HL-60 (cell line): Measurements from ENCODE around the gene LTB4R2.

Source experiments
- GABPA ChIP-seq: IDR thresholded peaks from 2 replicates; pipeline ENCODE4 v1.6.1; 2012; ENCODE audit warnings: low read depth
- POLR2AphosphoS5 ChIP-seq: IDR thresholded peaks from 2 replicates; pipeline ENCODE4 v1.6.1; 2012; ENCODE audit warnings: low read depth
- TF ChIP-seq, protein P1 (sequence below): IDR thresholded peaks from one replicate; pipeline ENCODE4 v1.5.1; 2011; ENCODE audit warnings: low read length, control low read depth, inconsistent platforms; ENCODE audit not compliant: insufficient read depth
- TF ChIP-seq, protein P2 (sequence below): IDR thresholded peaks from 2 replicates; pipeline ENCODE4 v1.6.1; 2012; ENCODE audit warnings: low read depth; ENCODE audit not compliant: insufficient replicate concordance

DNA sequence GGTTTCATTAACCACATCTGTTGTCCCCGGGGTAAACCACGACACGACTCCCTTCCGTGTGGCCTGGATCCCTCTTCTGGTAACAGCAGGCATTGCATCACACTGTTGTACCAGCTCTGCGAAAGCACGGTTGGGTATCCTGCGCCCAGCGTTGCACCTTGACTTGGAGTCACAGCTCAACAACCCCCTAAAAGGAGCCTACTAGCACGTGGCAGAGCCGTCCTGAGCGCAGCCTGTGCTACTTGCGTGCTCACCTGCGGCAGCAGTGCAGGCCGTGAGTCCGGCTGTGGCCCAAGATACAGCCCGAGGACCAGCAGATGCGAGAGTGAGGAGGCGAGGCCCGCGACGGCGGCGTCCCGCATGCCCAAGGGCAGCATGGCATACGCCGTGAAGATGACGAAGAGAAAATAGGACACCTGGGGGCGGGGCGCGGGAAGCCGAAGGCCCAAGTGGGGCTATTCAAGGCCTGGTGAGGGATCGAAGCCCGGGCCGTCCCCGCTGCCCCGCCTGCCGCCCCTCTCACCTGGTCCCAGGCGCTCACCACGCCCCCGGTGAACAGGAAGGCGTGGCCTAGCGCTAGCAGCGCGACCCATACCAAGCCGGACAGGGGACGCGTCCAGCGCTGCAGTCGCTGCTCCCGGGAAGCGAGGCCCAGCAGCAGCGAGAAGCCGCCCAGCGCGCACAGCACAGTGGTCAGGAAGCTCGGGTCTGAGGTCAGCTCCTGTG, 22.5 kb downstream of the LTB4R2 start:
- TF ChIP-seq, protein P1, sequence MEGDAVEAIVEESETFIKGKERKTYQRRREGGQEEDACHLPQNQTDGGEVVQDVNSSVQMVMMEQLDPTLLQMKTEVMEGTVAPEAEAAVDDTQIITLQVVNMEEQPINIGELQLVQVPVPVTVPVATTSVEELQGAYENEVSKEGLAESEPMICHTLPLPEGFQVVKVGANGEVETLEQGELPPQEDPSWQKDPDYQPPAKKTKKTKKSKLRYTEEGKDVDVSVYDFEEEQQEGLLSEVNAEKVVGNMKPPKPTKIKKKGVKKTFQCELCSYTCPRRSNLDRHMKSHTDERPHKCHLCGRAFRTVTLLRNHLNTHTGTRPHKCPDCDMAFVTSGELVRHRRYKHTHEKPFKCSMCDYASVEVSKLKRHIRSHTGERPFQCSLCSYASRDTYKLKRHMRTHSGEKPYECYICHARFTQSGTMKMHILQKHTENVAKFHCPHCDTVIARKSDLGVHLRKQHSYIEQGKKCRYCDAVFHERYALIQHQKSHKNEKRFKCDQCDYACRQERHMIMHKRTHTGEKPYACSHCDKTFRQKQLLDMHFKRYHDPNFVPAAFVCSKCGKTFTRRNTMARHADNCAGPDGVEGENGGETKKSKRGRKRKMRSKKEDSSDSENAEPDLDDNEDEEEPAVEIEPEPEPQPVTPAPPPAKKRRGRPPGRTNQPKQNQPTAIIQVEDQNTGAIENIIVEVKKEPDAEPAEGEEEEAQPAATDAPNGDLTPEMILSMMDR = peak; percentile 88
- TF ChIP-seq POLR2AphosphoS5 = peak; percentile 50
- no peak for TF ChIP-seq GABPA
- TF ChIP-seq, protein P2, sequence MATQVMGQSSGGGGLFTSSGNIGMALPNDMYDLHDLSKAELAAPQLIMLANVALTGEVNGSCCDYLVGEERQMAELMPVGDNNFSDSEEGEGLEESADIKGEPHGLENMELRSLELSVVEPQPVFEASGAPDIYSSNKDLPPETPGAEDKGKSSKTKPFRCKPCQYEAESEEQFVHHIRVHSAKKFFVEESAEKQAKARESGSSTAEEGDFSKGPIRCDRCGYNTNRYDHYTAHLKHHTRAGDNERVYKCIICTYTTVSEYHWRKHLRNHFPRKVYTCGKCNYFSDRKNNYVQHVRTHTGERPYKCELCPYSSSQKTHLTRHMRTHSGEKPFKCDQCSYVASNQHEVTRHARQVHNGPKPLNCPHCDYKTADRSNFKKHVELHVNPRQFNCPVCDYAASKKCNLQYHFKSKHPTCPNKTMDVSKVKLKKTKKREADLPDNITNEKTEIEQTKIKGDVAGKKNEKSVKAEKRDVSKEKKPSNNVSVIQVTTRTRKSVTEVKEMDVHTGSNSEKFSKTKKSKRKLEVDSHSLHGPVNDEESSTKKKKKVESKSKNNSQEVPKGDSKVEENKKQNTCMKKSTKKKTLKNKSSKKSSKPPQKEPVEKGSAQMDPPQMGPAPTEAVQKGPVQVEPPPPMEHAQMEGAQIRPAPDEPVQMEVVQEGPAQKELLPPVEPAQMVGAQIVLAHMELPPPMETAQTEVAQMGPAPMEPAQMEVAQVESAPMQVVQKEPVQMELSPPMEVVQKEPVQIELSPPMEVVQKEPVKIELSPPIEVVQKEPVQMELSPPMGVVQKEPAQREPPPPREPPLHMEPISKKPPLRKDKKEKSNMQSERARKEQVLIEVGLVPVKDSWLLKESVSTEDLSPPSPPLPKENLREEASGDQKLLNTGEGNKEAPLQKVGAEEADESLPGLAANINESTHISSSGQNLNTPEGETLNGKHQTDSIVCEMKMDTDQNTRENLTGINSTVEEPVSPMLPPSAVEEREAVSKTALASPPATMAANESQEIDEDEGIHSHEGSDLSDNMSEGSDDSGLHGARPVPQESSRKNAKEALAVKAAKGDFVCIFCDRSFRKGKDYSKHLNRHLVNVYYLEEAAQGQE = no peak
